GM12878 (cell line): ENCODE measurements around the gene MCM3. TPM values are rescaled to one million over a fixed set of nuclear protein-coding genes. Genes with fewer than 3 reads are reported as not detected.

Experiments used
- EED ChIP-seq: sonication (generic); IDR thresholded peaks from 2 replicates; pipeline ENCODE4 v1.6.1; 2016; ENCODE audit warnings: antibody characterized with exemption, low read depth
- EGR1 ChIP-seq, 2 experiments: IDR thresholded peaks; 1 replicate in 1 of 2; 2 replicates in 1 of 2; pipeline ENCODE4 v1.6.1; 2011 to 2012; ENCODE audit warnings: low read depth in 2 of 2, low read length in 2 of 2, borderline replicate concordance in 1 of 2, mild to moderate bottlenecking in 1 of 2, moderate library complexity in 1 of 2
- FOS ChIP-seq: IDR thresholded peaks from 3 replicates; pipeline ENCODE4 v1.6.1; 2011; ENCODE audit warnings: borderline replicate concordance; ENCODE audit not compliant: insufficient read length; ENCODE audit errors: extremely low read depth
- HCFC1 ChIP-seq: fragments of 150-350 bp; IDR thresholded peaks from 2 replicates; pipeline ENCODE4 v1.6.1; 2014; ENCODE audit warnings: low read length
- IRF4 ChIP-seq: IDR thresholded peaks from 2 replicates; pipeline ENCODE4 v1.6.1; 2011; ENCODE audit warnings: low read depth, low read length
- KAT2A ChIP-seq: conservative IDR thresholded peaks from 2 replicates; pipeline ENCODE4 v1.6.1; 2011; ENCODE audit warnings: low read depth, low read length; ENCODE audit not compliant: control insufficient read depth
- LARP7 ChIP-seq: fragments of 450-650 bp; IDR thresholded peaks from 2 replicates; pipeline ENCODE4 v1.6.1; 2017; ENCODE audit warnings: mild to moderate bottlenecking
- MEF2A ChIP-seq: IDR thresholded peaks from 2 replicates; pipeline ENCODE4 v1.6.1; 2011; ENCODE audit warnings: low read depth, mild to moderate bottlenecking, low read length, moderate library complexity; ENCODE audit not compliant: insufficient read depth
- MEF2B ChIP-seq: fragments of 450-650 bp; IDR thresholded peaks from 2 replicates; pipeline ENCODE4 v1.6.1; 2018; ENCODE audit warnings: mild to moderate bottlenecking, moderate library complexity; ENCODE audit not compliant: partially characterized antibody, poor library complexity, severe bottlenecking
- NR2C1 ChIP-seq: fragments of 450-650 bp; IDR thresholded peaks from 2 replicates; pipeline ENCODE4 v1.6.1; 2017; ENCODE audit warnings: antibody characterized with exemption, mild to moderate bottlenecking, moderate library complexity
- PAX5 ChIP-seq: IDR thresholded peaks from 2 replicates; pipeline ENCODE4 v1.6.1; 2011; ENCODE audit warnings: low read depth, low read length, borderline replicate concordance
- PML ChIP-seq: IDR thresholded peaks from 2 replicates; pipeline ENCODE4 v1.6.1; 2012; ENCODE audit warnings: low read length, inconsistent platforms
- SPI1 ChIP-seq: IDR thresholded peaks from 2 replicates; pipeline ENCODE4 v1.6.1; 2011; ENCODE audit warnings: low read depth, mild to moderate bottlenecking, low read length, moderate library complexity, borderline replicate concordance; ENCODE audit not compliant: insufficient read depth
- STAT1 ChIP-seq: fragments of 450-650 bp; conservative IDR thresholded peaks from 2 replicates; pipeline ENCODE4 v1.6.1; 2014; ENCODE audit warnings: antibody characterized with exemption, mild to moderate bottlenecking
- TBL1XR1 ChIP-seq: IDR thresholded peaks from 2 replicates; pipeline ENCODE4 v1.6.1; 2012; ENCODE audit warnings: low read depth, low read length, improper control_type of control experiment
- polyA plus RNA-seq, 11 experiments: library from polyadenylated mRNA; depleted of rRNA in 4 of 11; unstranded in 6 of 11; stranded (reverse) in 5 of 11; fragments of >200 nt; fragmentation: Nextera tagmentation in 4 of 11; fragmentation: Illumina TruSeq in 1 of 11; extraction: Ambion mirVana in 4 of 11; extraction: Trizol in 1 of 11; gene quantifications; 1 replicate in 1 of 11; 2 replicates in 10 of 11; pipeline versions ENCODE4 v1.2.1 to v1.2.3, GENCODE V29; 2011 to 2016; ENCODE audit warnings: inconsistent platforms in 2 of 11, missing spikeins in 2 of 11, low read depth in 1 of 11
- total RNA-seq, 4 experiments: library from RNA; depleted of rRNA in 3 of 4; stranded (reverse); fragments of >200 nt in 3 of 4; fragmentation: Illumina TruSeq in 1 of 4; extraction: Trizol in 1 of 4; gene quantifications; 2 replicates each; pipeline versions ENCODE4 v1.2.1 to v1.2.3, GENCODE V29; 2013 to 2021
- TF ChIP-seq, protein P1 (sequence below): fragments of 450-650 bp; IDR thresholded peaks from 2 replicates; pipeline ENCODE4 v1.6.1; 2017; ENCODE audit warnings: mild to moderate bottlenecking, moderate library complexity
- TF ChIP-seq, protein P2 (sequence below): IDR thresholded peaks from 2 replicates; pipeline ENCODE4 v1.6.1; 2012; ENCODE audit warnings: improper control_type of control experiment, low read depth, low read length; ENCODE audit not compliant: insufficient replicate concordance
- TF ChIP-seq, protein P3 (sequence below): fragments of 450-650 bp; formaldehyde crosslinking; IDR thresholded peaks from 2 replicates; pipeline ENCODE4 v1.4.0; 2022; ENCODE audit warnings: mild to moderate bottlenecking, moderate library complexity

The MCM3 gene
- total and polyA plus RNA-seq, 10 of the 15 experiments (the other 5 are each of a cell fraction or from before 2014, with no cell fraction given): 74.1 to 265 (median 214) TPM

DNA sequence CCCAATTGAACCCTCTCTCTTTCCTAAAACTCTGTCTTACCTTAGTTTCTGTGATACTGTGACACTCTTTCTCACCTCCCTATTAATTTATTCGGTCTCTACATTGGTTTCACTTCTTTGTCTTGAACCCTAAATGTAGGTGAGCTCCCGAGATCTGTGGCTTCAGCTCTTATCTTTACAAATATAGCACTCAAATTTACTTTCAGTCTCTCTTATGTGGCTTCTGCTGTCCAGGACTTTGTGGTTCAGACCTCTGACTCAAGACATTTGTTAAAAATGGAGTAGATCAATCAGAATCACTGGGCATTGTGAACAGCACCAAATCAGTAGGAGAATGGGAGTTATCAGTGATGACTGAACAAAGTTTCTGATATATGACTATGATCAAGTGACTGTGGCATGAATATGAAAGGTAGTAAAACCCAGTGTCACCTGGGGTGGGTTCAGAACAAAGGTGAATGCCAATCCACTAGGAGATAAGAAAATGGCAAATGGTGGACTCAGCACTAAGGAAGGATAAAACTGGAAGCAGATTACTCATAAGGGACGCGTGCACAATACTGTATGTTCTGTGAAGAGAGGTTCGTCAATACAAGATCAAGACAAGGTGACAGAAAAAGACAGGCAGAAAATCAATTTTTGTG, 67.5 kb downstream of the MCM3 start (continued):
- TF ChIP-seq SPI1 (0 out of 2 replicates have a peak, but pooled peaks have one; percentile 20), PML (no peak), EED (no peak), NR2C1 (no peak), MEF2A (peak; percentile 62), LARP7 (no peak), MEF2B (peak; percentile 36), TBL1XR1 (no peak), PAX5 (no peak), KAT2A (no peak), STAT1 (no peak), IRF4 (no peak), HCFC1 (no peak), EGR1 (IDR thresholded peaks at IDR 0.05; ENCODE audit: borderline replicate concordance in 1 of 2, low read depth in 2 of 2, low read length in 2 of 2) (no peak), FOS (no peak)
- TF ChIP-seq, protein P1, sequence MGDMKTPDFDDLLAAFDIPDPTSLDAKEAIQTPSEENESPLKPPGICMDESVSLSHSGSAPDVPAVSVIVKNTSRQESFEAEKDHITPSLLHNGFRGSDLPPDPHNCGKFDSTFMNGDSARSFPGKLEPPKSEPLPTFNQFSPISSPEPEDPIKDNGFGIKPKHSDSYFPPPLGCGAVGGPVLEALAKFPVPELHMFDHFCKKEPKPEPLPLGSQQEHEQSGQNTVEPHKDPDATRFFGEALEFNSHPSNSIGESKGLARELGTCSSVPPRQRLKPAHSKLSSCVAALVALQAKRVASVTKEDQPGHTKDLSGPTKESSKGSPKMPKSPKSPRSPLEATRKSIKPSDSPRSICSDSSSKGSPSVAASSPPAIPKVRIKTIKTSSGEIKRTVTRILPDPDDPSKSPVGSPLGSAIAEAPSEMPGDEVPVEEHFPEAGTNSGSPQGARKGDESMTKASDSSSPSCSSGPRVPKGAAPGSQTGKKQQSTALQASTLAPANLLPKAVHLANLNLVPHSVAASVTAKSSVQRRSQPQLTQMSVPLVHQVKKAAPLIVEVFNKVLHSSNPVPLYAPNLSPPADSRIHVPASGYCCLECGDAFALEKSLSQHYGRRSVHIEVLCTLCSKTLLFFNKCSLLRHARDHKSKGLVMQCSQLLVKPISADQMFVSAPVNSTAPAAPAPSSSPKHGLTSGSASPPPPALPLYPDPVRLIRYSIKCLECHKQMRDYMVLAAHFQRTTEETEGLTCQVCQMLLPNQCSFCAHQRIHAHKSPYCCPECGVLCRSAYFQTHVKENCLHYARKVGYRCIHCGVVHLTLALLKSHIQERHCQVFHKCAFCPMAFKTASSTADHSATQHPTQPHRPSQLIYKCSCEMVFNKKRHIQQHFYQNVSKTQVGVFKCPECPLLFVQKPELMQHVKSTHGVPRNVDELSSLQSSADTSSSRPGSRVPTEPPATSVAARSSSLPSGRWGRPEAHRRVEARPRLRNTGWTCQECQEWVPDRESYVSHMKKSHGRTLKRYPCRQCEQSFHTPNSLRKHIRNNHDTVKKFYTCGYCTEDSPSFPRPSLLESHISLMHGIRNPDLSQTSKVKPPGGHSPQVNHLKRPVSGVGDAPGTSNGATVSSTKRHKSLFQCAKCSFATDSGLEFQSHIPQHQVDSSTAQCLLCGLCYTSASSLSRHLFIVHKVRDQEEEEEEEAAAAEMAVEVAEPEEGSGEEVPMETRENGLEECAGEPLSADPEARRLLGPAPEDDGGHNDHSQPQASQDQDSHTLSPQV: no peak
- TF ChIP-seq, protein P2, sequence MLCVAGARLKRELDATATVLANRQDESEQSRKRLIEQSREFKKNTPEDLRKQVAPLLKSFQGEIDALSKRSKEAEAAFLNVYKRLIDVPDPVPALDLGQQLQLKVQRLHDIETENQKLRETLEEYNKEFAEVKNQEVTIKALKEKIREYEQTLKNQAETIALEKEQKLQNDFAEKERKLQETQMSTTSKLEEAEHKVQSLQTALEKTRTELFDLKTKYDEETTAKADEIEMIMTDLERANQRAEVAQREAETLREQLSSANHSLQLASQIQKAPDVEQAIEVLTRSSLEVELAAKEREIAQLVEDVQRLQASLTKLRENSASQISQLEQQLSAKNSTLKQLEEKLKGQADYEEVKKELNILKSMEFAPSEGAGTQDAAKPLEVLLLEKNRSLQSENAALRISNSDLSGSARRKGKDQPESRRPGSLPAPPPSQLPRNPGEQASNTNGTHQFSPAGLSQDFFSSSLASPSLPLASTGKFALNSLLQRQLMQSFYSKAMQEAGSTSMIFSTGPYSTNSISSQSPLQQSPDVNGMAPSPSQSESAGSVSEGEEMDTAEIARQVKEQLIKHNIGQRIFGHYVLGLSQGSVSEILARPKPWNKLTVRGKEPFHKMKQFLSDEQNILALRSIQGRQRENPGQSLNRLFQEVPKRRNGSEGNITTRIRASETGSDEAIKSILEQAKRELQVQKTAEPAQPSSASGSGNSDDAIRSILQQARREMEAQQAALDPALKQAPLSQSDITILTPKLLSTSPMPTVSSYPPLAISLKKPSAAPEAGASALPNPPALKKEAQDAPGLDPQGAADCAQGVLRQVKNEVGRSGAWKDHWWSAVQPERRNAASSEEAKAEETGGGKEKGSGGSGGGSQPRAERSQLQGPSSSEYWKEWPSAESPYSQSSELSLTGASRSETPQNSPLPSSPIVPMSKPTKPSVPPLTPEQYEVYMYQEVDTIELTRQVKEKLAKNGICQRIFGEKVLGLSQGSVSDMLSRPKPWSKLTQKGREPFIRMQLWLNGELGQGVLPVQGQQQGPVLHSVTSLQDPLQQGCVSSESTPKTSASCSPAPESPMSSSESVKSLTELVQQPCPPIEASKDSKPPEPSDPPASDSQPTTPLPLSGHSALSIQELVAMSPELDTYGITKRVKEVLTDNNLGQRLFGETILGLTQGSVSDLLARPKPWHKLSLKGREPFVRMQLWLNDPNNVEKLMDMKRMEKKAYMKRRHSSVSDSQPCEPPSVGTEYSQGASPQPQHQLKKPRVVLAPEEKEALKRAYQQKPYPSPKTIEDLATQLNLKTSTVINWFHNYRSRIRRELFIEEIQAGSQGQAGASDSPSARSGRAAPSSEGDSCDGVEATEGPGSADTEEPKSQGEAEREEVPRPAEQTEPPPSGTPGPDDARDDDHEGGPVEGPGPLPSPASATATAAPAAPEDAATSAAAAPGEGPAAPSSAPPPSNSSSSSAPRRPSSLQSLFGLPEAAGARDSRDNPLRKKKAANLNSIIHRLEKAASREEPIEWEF: no peak
- TF ChIP-seq, protein P3, sequence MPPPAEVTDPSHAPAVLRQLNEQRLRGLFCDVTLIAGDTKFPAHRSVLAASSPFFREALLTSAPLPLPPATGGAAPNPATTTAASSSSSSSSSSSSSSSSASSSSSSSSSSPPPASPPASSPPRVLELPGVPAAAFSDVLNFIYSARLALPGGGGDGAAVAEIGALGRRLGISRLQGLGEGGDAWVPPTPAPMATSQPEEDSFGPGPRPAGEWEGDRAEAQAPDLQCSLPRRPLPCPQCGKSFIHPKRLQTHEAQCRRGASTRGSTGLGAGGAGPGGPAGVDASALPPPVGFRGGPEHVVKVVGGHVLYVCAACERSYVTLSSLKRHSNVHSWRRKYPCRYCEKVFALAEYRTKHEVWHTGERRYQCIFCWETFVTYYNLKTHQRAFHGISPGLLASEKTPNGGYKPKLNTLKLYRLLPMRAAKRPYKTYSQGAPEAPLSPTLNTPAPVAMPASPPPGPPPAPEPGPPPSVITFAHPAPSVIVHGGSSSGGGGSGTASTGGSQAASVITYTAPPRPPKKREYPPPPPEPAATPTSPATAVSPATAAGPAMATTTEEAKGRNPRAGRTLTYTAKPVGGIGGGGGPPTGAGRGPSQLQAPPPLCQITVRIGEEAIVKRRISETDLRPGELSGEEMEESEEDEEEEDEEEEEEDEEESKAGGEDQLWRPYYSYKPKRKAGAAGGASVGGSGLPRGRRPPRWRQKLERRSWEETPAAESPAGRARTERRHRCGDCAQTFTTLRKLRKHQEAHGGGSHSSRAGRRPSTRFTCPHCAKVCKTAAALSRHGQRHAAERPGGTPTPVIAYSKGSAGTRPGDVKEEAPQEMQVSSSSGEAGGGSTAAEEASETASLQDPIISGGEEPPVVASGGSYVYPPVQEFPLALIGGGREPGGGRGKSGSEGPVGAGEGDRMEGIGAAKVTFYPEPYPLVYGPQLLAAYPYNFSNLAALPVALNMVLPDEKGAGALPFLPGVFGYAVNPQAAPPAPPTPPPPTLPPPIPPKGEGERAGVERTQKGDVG (CRISPR knock-in tag): no peak
